Measurements from ENCODE around the gene ZNF236. TPM values are rescaled to one million over a fixed set of nuclear protein-coding genes. Genes with fewer than 3 reads are reported as not detected.

The ZNF236 gene
- total and polyA plus RNA-seq, 2 of the 13 experiments (the other 11 are each of a cell fraction or from before 2014, with no cell fraction given) = 3.0 to 7.2 TPM

- POLR2A ChIA-PET = no interaction called here
- no peaks in the 10 kb centered on the region for H3K9me3 ChIP-seq (ENCODE audit: low read length)
- H3K36me3 ChIP-seq (replicated peaks in 1 of 2; ENCODE audit: control insufficient read depth in 1 of 2, insufficient read depth in 2 of 2, low read length in 2 of 2) = peaks cover 0 to 2% of the 10 kb centered on the region in 2 experiments; a peak in 1 of 5 replicates
- H3K9ac ChIP-seq (ENCODE audit: insufficient read depth, low read depth, low read length) = no peak overlapping the region
- no peak for FAIRE-seq
- no peak overlapping the region for H3K4me2 ChIP-seq (ENCODE audit: low read depth, low read length)
- H4K20me1 ChIP-seq (ENCODE audit: insufficient read depth, low read length) = no peaks in the 10 kb centered on the region
- CTCF ChIA-PET (ENCODE audit: low intra/inter-chr PET ratio, low total read pairs) = no interaction called here
- peaks cover 15% of the 10 kb centered on the region for H3K4me1 ChIP-seq (ENCODE audit: insufficient read depth, low read length)
- H2AFZ ChIP-seq (ENCODE audit: low read length) = no peak overlapping the region
- in situ Hi-C loops (cut with HindIII; ENCODE audit: extremely low pct_ligation_motif_present, low pct_unique_long_range_greater_than_20kb) (no loop called here), intact Hi-C loops (cut with micrococcal nuclease; ENCODE audit: unreplicated experiment) (no loop called here)
- no peaks in the 10 kb centered on the region for H3K27me3 ChIP-seq (ENCODE audit: control insufficient read depth in 1 of 2, insufficient read depth in 2 of 2, low read length in 2 of 2)
- TF ChIP-seq NFATC3 (CRISPR knock-in tag; IDR thresholded peaks at IDR 0.05) (no peak), ZSCAN9 (CRISPR knock-in tag; IDR thresholded peaks at IDR 0.05; ENCODE audit: borderline replicate concordance) (no peak), FIP1L1 (IDR thresholded peaks at IDR 0.05; ENCODE audit: borderline replicate concordance, insufficient read depth, low read depth, low read length) (no peak), TEF (CRISPR knock-in tag; IDR thresholded peaks at IDR 0.05) (no peak), KDM6A (CRISPR knock-in tag; IDR thresholded peaks at IDR 0.05; ENCODE audit: low read depth) (no peak), ZNF292 (CRISPR knock-in tag; IDR thresholded peaks at IDR 0.05; ENCODE audit: borderline replicate concordance, low read depth) (no peak)
- BruUV-seq (replicated peaks) = no TSS peak
- ATAC-seq = no peak
- peaks cover 8% of the 10 kb centered on the region for H3K79me2 ChIP-seq (ENCODE audit: insufficient read depth, low read length)
- 100% methylated on average over 1 of the region's 1 CpG for WGBS (ENCODE audit: low lambda C conversion rate)
- H3K27ac ChIP-seq (ENCODE audit: extremely low read length, insufficient read depth, low read length) = no peak overlapping the region
- H3K4me3 ChIP-seq (replicated peaks in 1 of 3; ENCODE audit: insufficient read depth in 1 of 3, low read depth in 2 of 3, low read length in 3 of 3) = no peak overlapping the region
- DNase-seq (ENCODE audit: low spot score) = no peak
These were observed 27.8 kb downstream of the ZNF236 start for GRCh38 chr18:76850112-76850511.

GRCh38 chr18:76855594-76855993 lies 33.2 kb downstream of the ZNF236 start:
- ChIA-PET POLR2A (no interaction called here), CTCF (ENCODE audit: low intra/inter-chr PET ratio, low total read pairs) (no interaction called here)
- Histone ChIP-seq H2AFZ (ENCODE audit: low read length) (no peak overlapping the region), H3K4me2 (ENCODE audit: low read depth, low read length) (no peak overlapping the region), H3K4me3 (replicated peaks in 1 of 3; ENCODE audit: insufficient read depth in 1 of 3, low read depth in 2 of 3, low read length in 3 of 3) (no peak overlapping the region), H3K9me3 (ENCODE audit: low read length) (no peaks in the 10 kb centered on the region), H3K4me1 (ENCODE audit: insufficient read depth, low read length) (peaks cover 9% of the 10 kb centered on the region), H3K27me3 (ENCODE audit: control insufficient read depth in 1 of 2, insufficient read depth in 2 of 2, low read length in 2 of 2) (no peaks in the 10 kb centered on the region), H4K20me1 (ENCODE audit: insufficient read depth, low read length) (no peaks in the 10 kb centered on the region), H3K36me3 (replicated peaks in 1 of 2; ENCODE audit: control insufficient read depth in 1 of 2, insufficient read depth in 2 of 2, low read length in 2 of 2) (peaks cover 0 to 5% of the 10 kb centered on the region in 2 experiments; a peak in 1 of 5 replicates), H3K27ac (ENCODE audit: extremely low read length, insufficient read depth, low read length) (no peak overlapping the region), H3K9ac (ENCODE audit: insufficient read depth, low read depth, low read length) (no peak overlapping the region), H3K79me2 (ENCODE audit: insufficient read depth, low read length) (no peaks in the 10 kb centered on the region)
- BruUV-seq (replicated peaks) = no TSS peak
- no peak for DNase-seq (ENCODE audit: low spot score)
- intact Hi-C loops (cut with micrococcal nuclease; ENCODE audit: unreplicated experiment) = no loop called here
- FAIRE-seq = no peak
- no peak for ATAC-seq
- WGBS (ENCODE audit: low lambda C conversion rate) = 100% methylated on average over 4 of the region's 4 CpGs
- in situ Hi-C loops (cut with HindIII; ENCODE audit: extremely low pct_ligation_motif_present, low pct_unique_long_range_greater_than_20kb) = no loop called here
- no peak for TF ChIP-seq CENPBD1 (CRISPR knock-in tag; IDR thresholded peaks at IDR 0.05; ENCODE audit: borderline replicate concordance, low read depth)
- no peak for TF ChIP-seq PREB (CRISPR knock-in tag; IDR thresholded peaks at IDR 0.05)
- no peak for TF ChIP-seq HMG20A (CRISPR knock-in tag; IDR thresholded peaks at IDR 0.05; ENCODE audit: borderline replicate concordance)
- no peak for TF ChIP-seq GPN1 (CRISPR knock-in tag; IDR thresholded peaks at IDR 0.05; ENCODE audit: borderline replicate concordance)
- no peak for TF ChIP-seq ZNF3 (CRISPR knock-in tag; IDR thresholded peaks at IDR 0.05)
- no peak for TF ChIP-seq AHDC1 (CRISPR knock-in tag; IDR thresholded peaks at IDR 0.05; ENCODE audit: borderline replicate concordance)
